GM03348 (cell line): Measurements from ENCODE around the gene PTPN7.
A peak's percentile ranks its signal among the peaks of the same experiment; 100 is the strongest.
"Not testable (repeated sequence)": the region's sequence is repeated elsewhere in the genome, so short reads cannot be mapped to it uniquely, and the experiment has no call there.

Source experiments
- DNase-seq: peaks from one replicate; pipeline ENCODE4 v3.0.0; 2012; ENCODE audit warnings: low spot score

Gene PTPN7

DNA sequence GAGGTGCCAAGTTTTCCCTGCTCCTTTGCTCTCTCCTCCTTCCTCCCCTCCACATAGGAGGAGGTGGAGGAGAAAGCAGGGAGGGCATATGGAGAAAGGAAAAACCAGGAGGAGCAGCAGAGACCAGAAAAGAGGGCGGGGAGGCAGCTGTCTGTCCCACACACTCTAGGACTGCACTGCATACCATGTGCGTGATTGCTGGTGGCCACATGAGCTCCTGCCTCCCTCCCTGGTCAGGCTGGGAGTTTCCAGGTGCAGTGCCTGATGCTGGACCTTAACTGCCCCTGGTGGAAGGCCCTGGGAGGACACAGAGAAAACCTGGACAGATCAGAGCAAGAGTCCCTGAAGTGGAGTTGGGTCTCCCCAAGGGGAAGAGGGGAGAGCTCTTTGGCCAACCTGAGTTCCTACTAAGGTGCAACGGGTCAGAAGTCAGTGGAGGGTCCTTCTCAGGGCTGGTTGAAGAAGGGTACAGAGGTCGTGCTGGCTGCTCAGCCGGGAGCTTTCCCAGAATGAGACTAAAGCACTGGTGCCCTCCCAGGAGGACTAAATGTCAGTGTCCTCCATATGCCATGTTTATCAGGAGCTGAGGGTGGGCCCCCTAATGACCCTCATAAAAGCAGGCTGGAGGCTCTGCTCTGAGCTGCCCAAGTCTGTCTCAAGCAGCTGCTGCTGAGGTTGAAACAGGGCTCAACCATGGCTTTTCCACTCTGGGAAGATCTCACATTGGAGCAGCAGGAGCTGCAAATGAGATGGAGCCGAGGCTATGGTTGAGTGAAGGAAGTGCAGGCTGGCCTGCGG, 29.7 kb upstream of the PTPN7 start:
- no peak for DNase-seq

GRCh38 chr1:202189001-202189790, 28.8 kb upstream of the PTPN7 start:
- peak; percentile 74 for DNase-seq

DNA sequence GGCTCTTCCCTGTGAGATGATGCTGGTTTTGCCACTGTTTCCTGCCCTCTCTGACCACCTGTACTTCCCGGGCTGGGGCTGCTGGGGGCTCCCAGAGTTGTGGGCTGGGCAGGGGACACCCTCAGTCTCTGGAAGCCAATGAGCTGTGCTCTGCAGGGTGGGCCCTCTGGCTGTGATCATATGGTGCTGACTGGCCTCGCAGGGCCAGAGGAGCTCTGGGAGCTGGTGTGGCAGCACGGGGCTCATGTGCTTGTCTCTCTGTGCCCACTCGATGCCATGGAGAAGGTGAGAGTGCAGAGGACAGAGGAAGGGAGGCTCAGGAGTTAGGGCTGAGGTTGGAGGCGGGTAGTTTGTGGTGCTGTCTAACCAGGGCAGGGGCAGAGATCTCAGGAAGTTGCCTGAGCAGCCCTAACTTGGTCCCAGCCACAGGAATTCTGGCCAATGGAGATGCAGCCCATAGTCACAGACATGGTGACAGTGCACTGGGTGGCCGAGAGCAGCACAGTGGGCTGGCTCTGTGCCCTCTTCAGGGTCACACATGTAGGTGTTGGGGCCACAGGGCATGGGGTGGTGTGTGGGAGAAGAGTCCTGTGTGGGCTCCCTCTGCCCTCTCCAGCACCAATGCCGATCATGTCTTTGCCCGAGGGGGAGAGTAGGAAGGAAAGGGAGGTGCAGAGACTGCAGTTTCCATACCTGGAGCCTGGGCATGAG, 27.4 kb upstream of the PTPN7 start:
- no peak for DNase-seq

- DNase-seq = no peak
These were observed 26.8 kb upstream of the PTPN7 start for GRCh38 chr1:202187041-202187671.

GRCh38 chr1:202186327-202186726, 25.9 kb upstream of the PTPN7 start:
- no peak for DNase-seq

GRCh38 chr1:202184750-202185460, 24.5 kb upstream of the PTPN7 start:
- DNase-seq = peak; percentile 85

- no peak for DNase-seq
These were observed 21.9 kb upstream of the PTPN7 start for GRCh38 chr1:202182040-202182877.

DNA sequence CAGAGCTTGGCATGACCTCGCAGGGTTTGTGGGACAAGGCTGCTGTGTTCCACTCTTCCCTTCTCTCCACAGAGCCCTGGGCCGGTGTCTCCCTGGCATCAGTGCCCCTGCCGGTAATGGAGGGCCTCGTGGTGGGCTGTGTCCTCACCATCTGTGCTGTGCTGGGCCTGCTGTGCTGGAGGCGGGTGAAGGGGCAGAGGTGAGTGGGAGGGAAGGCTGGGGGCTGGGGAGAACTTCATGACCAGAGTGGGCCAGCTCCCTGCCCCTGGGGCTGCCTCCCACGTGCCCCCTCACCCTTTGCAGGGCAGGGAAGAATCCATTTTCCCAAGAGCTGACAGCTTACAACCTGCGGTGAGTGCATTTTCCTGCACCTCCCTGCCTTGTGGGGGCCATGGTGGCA, 21.2 kb upstream of the PTPN7 start:
- DNase-seq = no peak

- DNase-seq = not testable (repeated sequence)
These were observed 20.3 kb upstream of the PTPN7 start for GRCh38 chr1:202180751-202181139.

DNA sequence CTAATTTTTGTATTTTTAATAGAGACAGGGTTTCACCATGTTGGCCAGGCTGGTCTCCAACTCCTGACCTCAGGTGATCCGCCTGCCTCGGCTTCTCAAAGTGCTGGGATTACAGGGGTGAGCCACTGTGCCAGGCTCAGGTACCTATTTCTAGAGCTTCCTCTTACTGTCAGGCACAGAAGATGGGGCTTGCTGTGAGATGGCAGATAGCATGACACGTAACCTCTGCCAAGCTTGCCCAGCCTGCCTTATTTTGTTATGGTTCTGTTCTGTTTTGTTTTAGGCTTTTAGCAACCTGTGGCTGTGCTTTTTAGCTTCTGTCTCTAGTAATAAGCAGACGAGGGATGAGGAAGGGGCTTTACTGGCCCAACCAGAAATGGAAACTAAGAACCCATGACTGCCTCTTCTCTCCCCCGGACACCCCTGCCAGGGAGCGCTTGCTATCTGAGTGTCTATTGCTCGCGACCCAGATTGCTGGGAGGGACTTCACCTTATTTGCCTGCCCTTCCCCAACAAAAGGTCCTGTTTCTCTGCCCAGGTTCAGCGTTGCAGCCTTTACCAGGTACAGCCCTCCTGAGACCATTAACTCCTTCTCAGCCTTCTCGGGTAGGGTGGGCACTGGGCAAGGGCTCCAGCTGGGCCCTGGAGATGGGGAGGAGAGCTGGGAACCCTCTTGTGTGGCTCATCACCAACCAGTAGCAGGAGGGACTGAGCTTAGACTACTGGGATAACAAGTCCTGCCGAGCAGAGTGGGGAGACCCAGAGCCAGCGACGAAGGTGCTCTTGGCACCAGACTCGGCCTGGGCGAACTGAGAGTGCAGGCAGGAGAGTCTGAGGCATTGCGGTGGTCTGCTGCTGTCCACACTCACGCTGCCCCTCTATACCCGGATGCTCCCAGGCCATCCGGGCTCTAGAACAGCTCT, 19.7 kb upstream of the PTPN7 start:
- DNase-seq = no peak

- no peak for DNase-seq
These were observed 16.8 kb upstream of the PTPN7 start for GRCh38 chr1:202176949-202177927.

DNA sequence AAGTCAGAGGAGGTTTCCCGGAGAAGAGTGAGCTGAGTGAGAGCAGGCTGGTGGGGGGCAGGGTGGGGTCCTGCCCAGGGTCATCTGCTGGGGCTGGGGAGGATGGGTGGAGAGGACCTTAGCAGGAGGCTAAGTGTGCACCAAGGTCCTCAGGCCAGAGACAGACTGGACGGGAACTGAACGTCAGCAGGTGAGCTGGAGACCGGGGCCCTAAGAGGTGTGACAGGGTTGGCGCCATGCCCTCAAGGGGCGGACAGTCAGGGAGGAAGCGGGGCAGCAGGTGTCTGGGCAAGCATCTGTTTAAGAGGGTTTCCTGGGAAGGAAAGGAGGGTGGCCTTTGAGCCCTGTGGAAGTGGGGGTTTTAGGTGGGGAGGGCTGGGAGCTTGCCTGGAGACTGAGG, 13.6 kb upstream of the PTPN7 start:
- DNase-seq = no peak

GRCh38 chr1:202172015-202172355, 11.6 kb upstream of the PTPN7 start:
- DNase-seq = no peak

DNA sequence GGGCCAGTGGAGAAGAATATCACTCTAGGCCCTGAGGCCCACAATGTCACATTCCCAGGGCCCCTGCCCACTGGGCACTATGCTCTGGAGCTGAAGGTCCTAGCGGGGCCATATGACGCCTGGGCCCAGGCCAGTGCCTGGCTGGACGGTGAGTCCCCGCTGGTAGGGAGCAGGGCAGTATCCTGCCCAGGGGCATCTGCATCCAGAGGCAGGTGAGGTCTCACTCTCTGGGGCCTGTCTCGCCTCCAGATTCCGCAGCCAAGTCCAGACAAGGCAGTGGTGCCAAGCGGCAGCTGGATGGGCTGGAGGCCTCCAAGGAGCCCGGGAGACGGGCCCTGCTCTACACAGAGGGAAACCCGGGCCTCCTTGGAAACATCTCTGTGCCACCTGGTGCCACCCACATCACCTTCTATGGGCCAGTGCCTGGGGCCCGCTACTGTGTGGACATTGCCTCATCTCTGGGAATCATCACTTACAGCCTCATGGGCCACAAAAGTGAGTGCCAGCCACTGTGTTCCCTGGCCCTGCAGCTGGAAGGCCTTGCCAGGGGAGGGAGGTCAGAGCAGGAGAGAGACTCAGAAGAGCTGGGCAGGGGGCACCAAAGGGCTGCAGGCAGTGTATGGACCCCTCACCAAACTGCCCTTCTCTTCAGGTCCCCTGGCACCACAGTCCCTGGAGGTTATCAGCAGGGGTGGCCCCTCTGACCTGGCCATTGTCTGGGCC, 11.1 kb upstream of the PTPN7 start:
- no peak for DNase-seq

GRCh38 chr1:202170726-202171125, 10.3 kb upstream of the PTPN7 start:
- no peak for DNase-seq

DNA sequence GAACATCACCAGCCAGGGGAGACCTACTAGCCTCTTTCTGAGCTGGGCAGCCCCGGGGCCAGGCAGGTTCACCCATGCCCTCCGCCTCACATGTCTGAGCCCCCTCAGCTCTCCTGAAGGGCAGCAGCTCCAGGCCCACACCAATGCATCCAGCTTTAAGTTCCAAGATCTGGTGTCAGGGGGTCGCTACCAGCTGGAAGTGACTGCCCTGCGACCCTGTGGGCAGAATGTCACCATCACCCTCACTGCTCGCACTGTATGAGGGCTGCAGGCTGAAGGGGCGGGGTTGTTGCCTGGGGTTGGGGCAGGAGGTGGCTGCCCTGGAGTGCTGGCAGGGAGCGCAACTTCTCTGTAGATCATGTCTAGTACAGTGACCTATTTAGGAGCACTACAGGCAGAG, 8.5 kb upstream of the PTPN7 start:
- DNase-seq = no peak

DNA sequence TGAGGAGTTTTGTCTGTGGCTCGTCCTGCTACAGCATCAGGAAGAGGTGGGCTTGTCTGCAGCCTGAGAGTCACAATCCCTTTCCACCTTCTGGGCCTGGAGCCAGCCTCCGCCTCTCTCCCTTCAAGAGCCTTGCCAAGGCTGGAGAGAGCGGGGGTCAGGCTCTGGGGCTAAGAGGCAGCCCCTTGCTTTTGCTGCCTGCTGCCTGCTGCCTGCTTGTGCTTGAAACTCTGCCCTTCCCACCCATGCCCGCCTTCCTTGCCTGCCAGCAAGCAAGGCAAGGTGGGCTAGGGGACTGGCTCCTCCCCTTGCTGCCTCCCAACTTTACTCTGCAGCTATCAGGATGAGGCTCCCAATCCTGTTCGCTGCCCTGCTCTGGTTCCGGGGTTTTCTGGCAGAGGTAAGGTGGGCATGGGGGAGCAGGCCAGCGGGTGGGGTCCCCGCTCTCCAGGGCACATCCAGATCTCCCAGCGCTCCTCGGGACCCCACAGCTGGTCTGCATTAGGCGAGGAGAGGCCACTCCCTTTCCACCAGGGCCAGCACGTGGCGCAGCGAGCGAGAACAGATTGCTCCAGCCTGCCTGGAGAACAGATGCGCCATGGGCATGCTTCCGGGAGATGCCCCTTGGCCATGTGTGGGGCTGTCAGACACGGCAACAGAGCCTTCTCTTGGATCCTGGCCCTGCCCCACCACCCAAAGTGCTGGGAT, 7.5 kb upstream of the PTPN7 start:
- peak; percentile 81 for DNase-seq
